ENCODE results near the gene NID2. TPM values are rescaled to one million over a fixed set of nuclear protein-coding genes. Genes with fewer than 3 reads are reported as not detected.

NID2 gene
- total and polyA plus RNA-seq, 2 of the 4 experiments (the other 2 are of a cell fraction) = 101 to 303 TPM

GRCh38 chr14:51981218-51981854 is 87.5 kb downstream of the NID2 start:
- Histone ChIP-seq H3K4me2 (ENCODE audit: low read depth, low read length) (no peak overlapping the region), H2BK15ac (ENCODE audit: low read depth, low read length) (no peak overlapping the region), H2BK5ac (ENCODE audit: low read depth, low read length, poor library complexity, severe bottlenecking) (no peak overlapping the region), H4K5ac (ENCODE audit: low read depth, low read length) (no peak overlapping the region), H3K36me3 (ENCODE audit: control insufficient read depth, insufficient read depth, low read length) (no peaks in the 10 kb centered on the region), H2AFZ (replicated peaks; ENCODE audit: low read length, poor library complexity) (no peak overlapping the region), H2BK120ac (ENCODE audit: low read depth, low read length) (no peak overlapping the region), H3K9me1 (ENCODE audit: insufficient read depth, low read length) (no peaks in the 10 kb centered on the region), H3K27me3 (ENCODE audit: control insufficient read depth, insufficient read depth, low read length) (peaks cover 10% of the 10 kb centered on the region), H3K23ac (ENCODE audit: low read depth, low read length) (no peak overlapping the region), H3K9ac (ENCODE audit: low read depth, low read length) (no peak overlapping the region), H3K14ac (replicated peaks; ENCODE audit: low read depth, low read length) (no peak overlapping the region), H3K9me3 (ENCODE audit: control insufficient read depth, insufficient read depth, low read length) (0 out of 2 replicates have a peak, but pooled peaks cover 4% of the 10 kb centered on the region), H2AK5ac (ENCODE audit: low read depth, low read length) (no peak overlapping the region), H2BK20ac (ENCODE audit: low read depth, low read length) (no peak overlapping the region), H2AK9ac (replicated peaks; ENCODE audit: low read depth, low read length, poor library complexity) (no peak overlapping the region), H3K79me1 (ENCODE audit: low read depth in 1 of 2, low read length in 2 of 2) (no peaks in the 10 kb centered on the region), H3K27ac (ENCODE audit: insufficient read depth, low read length) (no peak overlapping the region), H3K18ac (ENCODE audit: low read depth, low read length) (no peak overlapping the region), H4K20me1 (ENCODE audit: insufficient read depth, low read length) (no peaks in the 10 kb centered on the region), H3K4me3 (ENCODE audit: insufficient read depth, low read depth, low read length) (no peak overlapping the region), H3K56ac (ENCODE audit: extremely low read depth, insufficient read depth, low read length) (no peak overlapping the region), H3K4ac (ENCODE audit: low read depth, low read length) (no peak overlapping the region), H3K4me1 (ENCODE audit: control insufficient read depth, insufficient read depth, low read length) (no peaks in the 10 kb centered on the region), H4K8ac (ENCODE audit: low read depth in 2 of 2, low read length in 2 of 2) (no peak overlapping the region), H4K91ac (ENCODE audit: insufficient read depth, low read depth, low read length) (no peak overlapping the region)
- WGBS, 2 experiments (ENCODE audit: extremely low coverage in 2 of 2, insufficient read length in 1 of 2) = no CpG with 5 or more reads among the region's 4 CpGs
- CTCF ChIA-PET = no interaction called here
- intact Hi-C loops (cut with micrococcal nuclease) (no loop called here), in situ Hi-C loops (cut with MboI; ENCODE audit: low sequenced_read_pairs) (loop anchor here (5.0 kb wide), 1 partner anchor 709 kb away; no protein-coding TSS in a partner anchor), dilution Hi-C loops (cut with HindIII; ENCODE audit: low sequenced_read_pairs, unreplicated experiment) (no loop called here)
- no TSS peak for BruUV-seq (replicated peaks)
- POLR2A ChIA-PET (ENCODE audit: unreplicated experiment) = no interaction called here
- DNase-seq (no peak), ATAC-seq (ENCODE audit: low read depth) (no peak)
- TF ChIP-seq RAD21 (IDR thresholded peaks at IDR 0.05; ENCODE audit: low read length) = no peak
- no peak for TF ChIP-seq RCOR1 (IDR thresholded peaks at IDR 0.05; ENCODE audit: insufficient replicate concordance, low read length)
- no peak for TF ChIP-seq FOS (IDR thresholded peaks at IDR 0.05; ENCODE audit: low read depth, low read length)
